Lower lobe of right lung (tissue), 2 donors: ENCODE results near the gene SLC43A3. TPM values are rescaled to one million over a fixed set of nuclear protein-coding genes. Genes with fewer than 3 reads are reported as not detected.

ENCODE experiments used
- ATAC-seq, 2 donors: fragments of 200-7000 bp; cut with Tn5 transposase; one replicate each; pipeline ENCODE4 v1.9.1; 2020 to 2022; ENCODE audit warnings: mild to moderate bottlenecking in 2 of 2, moderate library complexity in 2 of 2
- DNase-seq: peaks from one replicate; pipeline ENCODE4 v3.0.0-alpha.2; 2020
- H3K27ac ChIP-seq: fragments of 200-600 bp; one replicate; pipeline ENCODE4 v1.8.0; 2022
- H3K27me3 ChIP-seq: fragments of 200-600 bp; one replicate; pipeline ENCODE4 v1.8.0; 2022; ENCODE audit warnings: low read depth
- H3K36me3 ChIP-seq: fragments of 200-600 bp; one replicate; pipeline ENCODE4 v1.8.0; 2022; ENCODE audit warnings: mild to moderate bottlenecking
- H3K4me1 ChIP-seq: fragments of 200-600 bp; one replicate; pipeline ENCODE4 v1.8.0; 2022
- H3K4me3 ChIP-seq: fragments of 200-600 bp; one replicate; pipeline ENCODE4 v1.8.0; 2022; ENCODE audit warnings: mild to moderate bottlenecking
- H3K9me3 ChIP-seq: fragments of 200-600 bp; one replicate; pipeline ENCODE4 v1.8.0; 2022
- intact Hi-C: fragments of 100-400 bp; cut with DNase I; formaldehyde crosslinking; loops from one replicate; pipeline ENCODE4 v1.11.0; 2022
- total RNA-seq: library from RNA; stranded (reverse); fragmentation: NEBNext Ultra II Directional; extraction: Animal tissue kit (Norgen Biotek cat#: 25700); gene quantifications from one replicate; pipeline ENCODE4 v1.2.1, GENCODE V29; 2021
- TF ChIP-seq, protein P1 (sequence below): fragments of 200-600 bp; IDR thresholded peaks from one replicate; pipeline ENCODE4 v1.8.0; 2022; ENCODE audit warnings: antibody characterized with exemption, mild to moderate bottlenecking
- donor health status: DM: no; HTN: yes; CAD: no; lungs with severe emphysema.

Gene SLC43A3
- total RNA-seq, 1 donor from 2014 or later, result 102 TPM

DNA sequence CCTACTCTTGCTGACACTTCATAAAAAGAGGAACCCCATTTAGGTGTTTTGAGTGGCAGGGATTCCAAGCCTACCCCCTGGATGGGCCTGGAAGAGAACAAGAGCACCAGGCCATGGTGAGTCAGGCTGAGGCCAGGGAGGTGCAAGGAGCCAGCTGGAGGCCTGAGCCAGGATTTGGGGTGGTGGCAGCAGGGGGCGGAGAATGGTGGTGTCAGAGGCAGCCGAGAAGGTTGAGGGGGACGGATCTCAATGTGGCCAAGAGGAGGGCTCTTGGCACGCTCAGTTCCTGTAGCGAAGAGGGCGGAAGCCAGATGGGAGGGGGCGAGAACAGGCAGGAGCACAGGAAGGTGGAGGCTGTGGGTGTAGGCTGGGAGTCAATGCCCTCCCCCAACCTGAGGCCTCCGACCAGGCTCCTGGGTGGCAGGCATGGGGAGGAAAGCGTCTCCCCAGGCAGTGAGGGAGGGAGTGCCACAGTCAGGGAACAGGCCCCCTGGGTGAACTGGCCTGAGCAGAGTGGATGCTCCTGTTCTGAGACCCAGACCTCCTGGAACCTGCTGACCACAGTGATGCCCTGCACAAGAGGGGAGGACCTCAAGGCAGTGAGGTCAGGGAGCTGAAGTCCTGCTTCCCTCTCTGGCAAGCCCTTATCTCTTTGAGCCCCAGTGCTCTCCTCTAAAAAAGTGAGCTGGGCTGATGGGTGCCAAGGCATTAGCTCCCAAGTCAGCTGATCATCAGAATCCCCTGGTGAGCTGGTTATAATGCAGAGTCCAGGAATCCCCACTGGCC, 47.3 kb upstream of the SLC43A3 start:
- Histone ChIP-seq H3K27ac (no peak overlapping the region), H3K9me3 (no peaks in the 10 kb centered on the region), H3K4me3 (no peak overlapping the region), H3K36me3 (no peaks in the 10 kb centered on the region), H3K4me1 (peaks cover 20% of the 10 kb centered on the region), H3K27me3 (peaks cover 7% of the 10 kb centered on the region)
- intact Hi-C loops, result no loop called here
- TF ChIP-seq, protein P1, sequence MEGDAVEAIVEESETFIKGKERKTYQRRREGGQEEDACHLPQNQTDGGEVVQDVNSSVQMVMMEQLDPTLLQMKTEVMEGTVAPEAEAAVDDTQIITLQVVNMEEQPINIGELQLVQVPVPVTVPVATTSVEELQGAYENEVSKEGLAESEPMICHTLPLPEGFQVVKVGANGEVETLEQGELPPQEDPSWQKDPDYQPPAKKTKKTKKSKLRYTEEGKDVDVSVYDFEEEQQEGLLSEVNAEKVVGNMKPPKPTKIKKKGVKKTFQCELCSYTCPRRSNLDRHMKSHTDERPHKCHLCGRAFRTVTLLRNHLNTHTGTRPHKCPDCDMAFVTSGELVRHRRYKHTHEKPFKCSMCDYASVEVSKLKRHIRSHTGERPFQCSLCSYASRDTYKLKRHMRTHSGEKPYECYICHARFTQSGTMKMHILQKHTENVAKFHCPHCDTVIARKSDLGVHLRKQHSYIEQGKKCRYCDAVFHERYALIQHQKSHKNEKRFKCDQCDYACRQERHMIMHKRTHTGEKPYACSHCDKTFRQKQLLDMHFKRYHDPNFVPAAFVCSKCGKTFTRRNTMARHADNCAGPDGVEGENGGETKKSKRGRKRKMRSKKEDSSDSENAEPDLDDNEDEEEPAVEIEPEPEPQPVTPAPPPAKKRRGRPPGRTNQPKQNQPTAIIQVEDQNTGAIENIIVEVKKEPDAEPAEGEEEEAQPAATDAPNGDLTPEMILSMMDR, result no peak
- DNase-seq (no peak), ATAC-seq (no peak)

DNA sequence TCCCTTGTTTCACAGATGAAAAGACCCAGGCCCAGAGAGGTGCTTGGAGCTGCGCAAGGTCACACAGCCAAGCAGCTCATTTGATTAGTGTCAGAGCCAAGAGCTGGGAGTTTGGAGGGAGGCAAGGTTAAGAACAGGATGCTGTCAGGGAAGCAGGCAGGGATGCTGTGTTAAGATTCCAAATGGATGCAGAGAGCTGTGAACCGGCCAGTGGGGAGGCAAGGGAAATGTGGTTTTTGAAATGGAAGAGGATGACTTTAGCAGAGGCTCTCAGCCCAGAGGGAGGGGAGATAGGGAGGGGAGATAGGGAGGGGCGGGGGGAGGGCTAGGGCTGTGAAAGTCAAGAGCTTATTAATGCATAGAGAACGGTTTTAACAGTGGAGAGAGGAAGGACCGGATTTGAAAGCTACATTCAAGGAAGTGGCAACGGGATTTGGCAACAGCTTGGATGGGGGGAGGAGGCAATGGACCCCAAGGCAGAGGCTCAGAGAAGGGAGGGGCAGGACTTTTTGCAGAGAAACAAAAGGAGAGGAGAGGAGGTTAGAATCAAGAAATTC, 46.4 kb upstream of the SLC43A3 start:
- intact Hi-C loops, result no loop called here
- ATAC-seq (no peak), DNase-seq (no peak)
- TF ChIP-seq, protein P1, result no peak
- H3K27ac ChIP-seq, result no peak overlapping the region
- peaks cover 7% of the 10 kb centered on the region for H3K27me3 ChIP-seq
- H3K4me1 ChIP-seq, result peaks cover 20% of the 10 kb centered on the region
- H3K9me3 ChIP-seq, result no peaks in the 10 kb centered on the region
- H3K4me3 ChIP-seq, result no peak overlapping the region
- no peaks in the 10 kb centered on the region for H3K36me3 ChIP-seq

DNA sequence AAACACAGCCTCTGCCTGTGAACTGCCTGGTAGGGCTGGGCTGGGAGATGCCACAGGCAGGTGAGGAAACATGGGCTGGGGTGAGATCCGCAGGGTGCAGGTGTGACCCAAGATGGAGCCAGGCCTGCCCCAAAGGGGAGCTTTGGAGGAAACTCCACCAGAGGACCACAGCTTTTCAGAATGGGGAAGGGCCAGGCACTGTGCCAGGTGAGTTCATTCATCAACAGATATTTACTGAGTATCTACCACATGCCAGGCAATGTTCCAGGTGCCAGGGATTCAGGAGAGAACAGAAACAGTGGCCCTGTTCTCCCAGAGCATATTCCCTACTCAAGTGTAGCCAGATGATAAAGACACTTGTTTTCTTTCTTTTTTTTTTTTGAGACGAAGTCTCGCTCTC, 44.6 kb upstream of the SLC43A3 start:
- Histone ChIP-seq H3K9me3 (no peaks in the 10 kb centered on the region), H3K27me3 (peaks cover 7% of the 10 kb centered on the region), H3K27ac (no peak overlapping the region), H3K36me3 (no peaks in the 10 kb centered on the region), H3K4me1 (peaks cover 9% of the 10 kb centered on the region), H3K4me3 (no peak overlapping the region)
- TF ChIP-seq, protein P1, result no peak
- ATAC-seq (no peak), DNase-seq (no peak)
- intact Hi-C loops, result no loop called here

DNA sequence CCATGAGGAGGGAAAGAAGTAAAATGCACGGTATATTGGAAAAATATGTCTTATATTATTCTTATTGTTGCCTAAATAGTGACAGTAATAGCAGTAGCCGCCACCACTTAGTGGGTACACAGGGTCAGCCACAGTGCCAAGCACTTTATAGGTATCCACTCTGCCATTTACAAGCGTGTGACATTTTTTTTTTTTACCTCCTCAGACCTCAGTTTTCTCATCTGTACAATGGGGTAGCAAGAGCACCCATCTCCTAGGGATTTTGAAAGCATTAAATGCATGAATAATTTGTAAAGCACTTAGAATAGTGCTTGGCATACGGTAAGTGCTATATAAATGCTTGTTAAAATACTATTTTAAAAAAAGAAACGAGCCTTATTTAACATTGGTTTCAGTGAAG, 42.3 kb upstream of the SLC43A3 start:
- ATAC-seq, result no peak
- no peaks in the 10 kb centered on the region for H3K4me1 ChIP-seq
- DNase-seq, result no peak

DNA sequence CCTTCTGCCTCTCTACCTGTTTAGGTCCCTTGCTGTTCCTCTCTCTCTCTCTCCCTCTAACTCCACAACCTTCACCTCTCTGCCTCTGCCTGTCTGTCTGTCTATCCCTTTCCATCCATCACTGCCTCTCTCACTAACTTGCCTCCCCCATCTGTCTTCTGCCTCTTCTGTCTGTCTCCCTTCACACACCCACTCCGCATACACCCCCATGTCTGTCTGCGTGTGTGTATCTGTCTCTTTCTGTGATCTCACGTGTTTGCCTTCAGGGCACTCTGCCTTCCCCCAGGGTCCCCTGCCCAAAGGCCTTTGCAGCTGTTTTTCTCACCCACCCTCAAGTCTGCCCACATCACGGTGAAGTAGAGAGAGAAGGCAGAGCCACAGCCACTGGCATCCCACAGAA, 41.4 kb upstream of the SLC43A3 start:
- Histone ChIP-seq H3K27me3 (no peaks in the 10 kb centered on the region), H3K9me3 (no peaks in the 10 kb centered on the region), H3K27ac (no peak overlapping the region), H3K4me1 (no peaks in the 10 kb centered on the region), H3K36me3 (no peaks in the 10 kb centered on the region), H3K4me3 (no peak overlapping the region)
- intact Hi-C loops, result no loop called here
- TF ChIP-seq, protein P1, result no peak
- no peak for DNase-seq
- no peak for ATAC-seq

More for the DNA sequence above, 42.3 kb upstream of the SLC43A3 start:
- no peak overlapping the region for H3K4me3 ChIP-seq
- H3K27ac ChIP-seq, result no peak overlapping the region
- H3K9me3 ChIP-seq, result no peaks in the 10 kb centered on the region
- H3K36me3 ChIP-seq, result no peaks in the 10 kb centered on the region
- no peaks in the 10 kb centered on the region for H3K27me3 ChIP-seq
- TF ChIP-seq, protein P1, result no peak
- intact Hi-C loops, result no loop called here
